SK-N-SH (cell line): ENCODE data around the gene STK25.

ENCODE experiments used
- CTCF ChIP-seq: fragments of 200-600 bp; sonication (generic); IDR thresholded peaks from 2 replicates; pipeline ENCODE4 v1.6.1; 2017; ENCODE audit warnings: antibody characterized with exemption, mild to moderate bottlenecking, moderate library complexity
- EP300 ChIP-seq, 2 experiments: IDR thresholded peaks; 2 replicates each; pipeline versions ENCODE4 v1.4.0 to v1.6.1; 2012; ENCODE audit warnings: borderline replicate concordance in 1 of 2, low read depth in 1 of 2, low read length in 1 of 2
- POLR2AphosphoS5 ChIP-seq: IDR thresholded peaks from 2 replicates; pipeline ENCODE4 v1.6.1; 2012; ENCODE audit warnings: low read depth, low read length
- REST ChIP-seq: IDR thresholded peaks from 2 replicates; pipeline ENCODE4 v1.6.1; 2012; ENCODE audit warnings: mild to moderate bottlenecking, low read depth, low read length, moderate library complexity
- USF2 ChIP-seq: fragments of 150-350 bp; IDR thresholded peaks from 2 replicates; pipeline ENCODE4 v1.6.1; 2017; ENCODE audit warnings: antibody characterized with exemption, low read length, low read depth, borderline replicate concordance

DNA sequence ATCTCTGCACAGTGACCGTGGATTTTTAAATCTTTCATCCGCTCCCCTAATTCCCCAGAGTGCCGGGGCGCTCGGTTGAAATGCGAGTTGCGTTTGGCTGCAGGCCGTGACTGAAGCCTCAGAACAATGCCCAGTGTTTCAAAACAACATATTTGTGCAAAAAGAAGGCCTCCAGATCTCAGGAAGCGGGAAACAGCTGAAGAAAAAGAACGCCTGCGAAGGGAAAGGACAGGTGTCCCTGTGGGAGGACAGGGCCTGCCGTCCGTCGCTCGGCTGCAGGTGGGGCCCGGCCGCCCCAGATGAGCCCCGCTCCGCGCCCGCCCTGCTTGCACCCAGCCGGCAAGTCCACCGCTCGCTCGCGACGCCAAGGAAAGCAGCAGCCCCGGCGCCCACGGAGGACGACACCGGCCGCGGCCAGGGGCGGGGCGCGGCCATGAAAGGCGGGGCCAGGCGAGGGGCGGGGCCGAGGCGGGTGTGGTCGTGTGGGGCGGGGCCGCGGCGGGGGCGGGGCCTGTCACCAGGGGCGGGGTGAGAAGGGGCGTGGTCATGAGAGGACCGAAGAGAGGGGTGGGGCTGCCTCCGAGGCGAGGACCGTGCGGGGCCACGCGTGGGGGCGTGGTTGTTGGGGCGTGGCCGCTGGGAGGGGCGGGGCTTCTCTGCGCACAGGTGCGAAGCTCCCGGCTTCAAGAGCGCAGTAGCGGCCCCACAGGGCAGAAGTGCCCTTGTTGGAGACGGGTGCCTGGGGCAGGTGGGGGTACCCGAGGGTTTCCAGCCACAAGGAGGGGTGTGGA lies 32.6 kb upstream of the STK25 start:
- TF ChIP-seq USF2 (no peak), POLR2AphosphoS5 (no peak), EP300 (IDR thresholded peaks at IDR 0.05; ENCODE audit: borderline replicate concordance in 1 of 2, low read depth in 1 of 2, low read length in 1 of 2) (no peak), REST (no peak), CTCF (no peak)
